Erythroblast (primary cell): ENCODE data around the gene ANK3.

ENCODE experiments used
- GATA1 ChIP-seq: IDR thresholded peaks from 2 replicates; pipeline ENCODE4 v1.6.1; 2011; ENCODE audit warnings: low read depth, mild to moderate bottlenecking, control low read depth, low read length, moderate library complexity
- POLR2A ChIP-seq: IDR thresholded peaks from 2 replicates; pipeline ENCODE4 v1.6.1; 2011; ENCODE audit warnings: mild to moderate bottlenecking, low read length

GRCh38 chr10:60396766-60397165 lies 7.1 kb upstream of the ANK3 start:
- no peak for TF ChIP-seq POLR2A
- no peak for TF ChIP-seq GATA1
